ENCODE data around the gene COL9A3.

COL9A3 gene

DNA sequence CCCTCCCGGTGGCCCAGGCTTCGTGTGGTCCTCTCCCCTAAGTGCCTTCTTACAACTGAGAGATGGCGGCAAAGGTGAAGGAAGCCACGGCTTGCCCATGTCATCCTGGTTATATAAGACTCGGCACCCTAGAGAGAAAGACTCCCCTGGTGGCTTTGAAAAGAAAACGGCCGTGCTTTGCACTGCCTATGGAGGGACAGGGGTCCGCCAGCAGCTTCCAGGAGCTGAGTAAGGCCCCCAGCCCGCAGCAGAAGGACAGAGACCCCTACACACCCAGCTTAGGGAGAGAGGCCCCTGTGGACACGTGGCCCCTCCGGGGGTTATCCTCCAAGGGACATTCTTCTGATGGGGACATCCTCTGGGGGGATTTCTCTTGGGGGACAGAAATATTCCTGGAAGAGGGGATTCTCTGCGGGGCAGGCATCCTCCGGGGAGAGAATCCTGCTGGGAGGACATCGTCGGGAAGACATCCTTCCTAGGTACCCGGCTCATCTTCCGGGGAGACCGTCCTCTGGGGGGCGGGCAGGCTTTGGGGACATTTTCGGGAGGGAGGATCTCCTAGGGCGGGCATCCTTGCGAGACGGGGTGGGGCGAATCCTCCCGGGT is 12.7 kb upstream of the COL9A3 start:
- Histone ChIP-seq H2AFZ (ENCODE audit: low read depth, low read length) (peak overlapping the region; percentile 18), H3K9ac (ENCODE audit: low read length) (peak overlapping the region; percentile 51), H3K79me1 (replicated peaks; ENCODE audit: low read length, poor library complexity, severe bottlenecking) (peaks cover 22% of the 10 kb centered on the region)

DNA sequence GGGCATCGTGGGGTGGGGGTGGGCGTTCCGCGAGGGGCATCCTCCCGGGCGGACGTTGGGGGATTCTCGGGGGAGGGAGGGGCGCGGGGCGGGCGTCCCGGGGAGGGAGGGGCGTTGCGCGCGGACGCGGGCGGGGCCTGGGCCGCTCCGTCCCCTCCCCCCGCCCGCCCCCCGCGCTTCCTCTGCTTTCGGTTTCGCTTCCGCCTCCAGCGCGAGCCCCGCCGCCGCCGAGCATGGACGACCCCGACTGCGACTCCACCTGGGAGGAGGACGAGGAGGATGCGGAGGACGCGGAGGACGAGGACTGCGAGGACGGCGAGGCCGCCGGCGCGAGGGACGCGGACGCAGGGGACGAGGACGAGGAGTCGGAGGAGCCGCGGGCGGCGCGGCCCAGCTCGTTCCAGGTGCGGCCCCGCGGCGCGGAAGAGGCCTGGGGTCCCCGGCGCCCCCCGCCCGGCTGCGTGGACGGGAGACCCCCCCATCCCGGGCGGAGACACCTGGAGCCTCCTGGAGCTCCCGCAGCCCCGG is 12.2 kb upstream of the COL9A3 start, which contains the start of gene OGFR:
Gene OGFR, plus strand, starts transcription at position 209 of the 528 bp plus-strand sequence. Its CDS starts 25 bp downstream, at position 234.
- H4K8ac ChIP-seq (ENCODE audit: low read length): peak within 1 kb of the TSS; percentile 93

More for the DNA sequence above, 12.7 kb upstream of the COL9A3 start:
- Histone ChIP-seq H3K27me3 (ENCODE audit: control insufficient read depth in 1 of 2, insufficient read depth in 1 of 2, low read length in 2 of 2) (no peaks in the 10 kb centered on the region), H4K8ac (ENCODE audit: low read length) (peak overlapping the region; percentile 70), H3K9me3 (ENCODE audit: control insufficient read depth, low read length) (no peaks in the 10 kb centered on the region), H4K91ac (ENCODE audit: low read length) (peak overlapping the region; percentile 18), H3K4me2 (ENCODE audit: low read length, poor library complexity, severe bottlenecking) (peak overlapping the region; percentile 56), H3K27ac (ENCODE audit: low read length, poor library complexity, severe bottlenecking) (no peak overlapping the region), H3K4me3 (ENCODE audit: insufficient read depth in 1 of 2, low read depth in 1 of 2, low read length in 2 of 2) (peak overlapping the region; percentile 51 to 70), H2BK5ac (ENCODE audit: low read depth, low read length, poor library complexity, severe bottlenecking) (no peak overlapping the region), H3K18ac (ENCODE audit: low read depth in 1 of 2, low read length in 2 of 2) (no peak overlapping the region), H2AK5ac (ENCODE audit: low read length, severe bottlenecking) (no peak overlapping the region), H3K4me1 (ENCODE audit: control insufficient read depth, insufficient read depth, low read depth, low read length) (peaks cover 23% of the 10 kb centered on the region), H3K23ac (ENCODE audit: low read length in 2 of 2) (peak overlapping the region in 1 of 2 experiments; percentile 87), H3K14ac (ENCODE audit: low read length in 2 of 2) (no peak overlapping the region), H2BK120ac (ENCODE audit: low read depth, low read length) (peak overlapping the region; percentile 29), H3K36me3 (ENCODE audit: control insufficient read depth in 1 of 2, insufficient read depth in 2 of 2, low read depth in 1 of 2, low read length in 2 of 2) (peaks cover 45 to 49% of the 10 kb centered on the region in 2 experiments), H2BK15ac (ENCODE audit: low read depth, poor library complexity, severe bottlenecking) (peak overlapping the region; percentile 26), H3K4ac (ENCODE audit: low read depth in 1 of 2, low read length in 2 of 2) (peak overlapping the region in 1 of 2 experiments; percentile 72), H2BK12ac (ENCODE audit: low read length in 2 of 2) (peak overlapping the region in 1 of 2 experiments; percentile 32)
- 33% methylated on average over 18 of the region's 25 CpGs for WGBS
- DNase-seq: no peak

DNA sequence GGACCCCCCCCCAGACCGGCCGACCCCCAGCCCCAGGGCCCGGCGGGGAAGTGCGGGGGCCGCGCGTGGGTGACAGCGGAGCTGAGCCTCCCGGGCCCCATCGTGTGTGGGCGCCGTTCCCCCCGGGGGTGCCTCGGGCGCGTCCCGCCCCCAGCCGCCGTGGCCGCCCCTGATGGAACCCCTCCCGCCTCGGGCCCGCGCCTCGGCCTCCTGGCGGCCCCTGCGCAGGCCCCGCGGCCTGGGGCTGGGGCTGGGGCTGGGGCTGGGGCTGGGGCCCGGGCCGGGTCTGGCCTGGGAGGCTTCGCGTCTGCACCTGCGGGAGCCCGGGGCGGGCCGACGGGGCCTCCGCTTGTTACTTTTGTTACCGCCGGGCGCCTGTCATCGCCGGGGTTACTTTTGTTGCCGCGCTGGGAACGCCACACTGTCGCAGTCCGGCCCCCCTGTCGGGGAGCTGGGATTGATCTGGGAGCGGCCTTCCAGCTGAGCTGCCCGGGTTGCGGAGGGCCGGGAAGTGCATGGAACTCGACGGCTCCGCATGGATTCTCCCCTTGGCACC is 11.6 kb upstream of the COL9A3 start:
- Histone ChIP-seq H2BK12ac (ENCODE audit: low read length in 2 of 2) (peak overlapping the region in 1 of 2 experiments; percentile 34), H3K23ac (ENCODE audit: low read length in 2 of 2) (peak overlapping the region in 1 of 2 experiments; percentile 83), H3K36me3 (ENCODE audit: control insufficient read depth in 1 of 2, insufficient read depth in 2 of 2, low read depth in 1 of 2, low read length in 2 of 2) (peaks cover 45 to 51% of the 10 kb centered on the region in 2 experiments), H3K9ac (ENCODE audit: low read length) (peak overlapping the region; percentile 86), H3K9me3 (ENCODE audit: control insufficient read depth, low read length) (no peaks in the 10 kb centered on the region), H2BK15ac (ENCODE audit: low read depth, poor library complexity, severe bottlenecking) (peak overlapping the region; percentile 78), H2AK5ac (ENCODE audit: low read length, severe bottlenecking) (no peak overlapping the region), H3K79me1 (replicated peaks; ENCODE audit: low read length, poor library complexity, severe bottlenecking) (peaks cover 26% of the 10 kb centered on the region), H2BK120ac (ENCODE audit: low read depth, low read length) (peak overlapping the region; percentile 67), H4K91ac (ENCODE audit: low read length) (no peak overlapping the region), H3K4me3 (ENCODE audit: insufficient read depth in 1 of 2, low read depth in 1 of 2, low read length in 2 of 2) (peak overlapping the region; percentile 86 to 99), H3K18ac (ENCODE audit: low read depth in 1 of 2, low read length in 2 of 2) (peak overlapping the region; percentile 90 to 93), H2BK5ac (ENCODE audit: low read depth, low read length, poor library complexity, severe bottlenecking) (no peak overlapping the region), H2AFZ (ENCODE audit: low read depth, low read length) (peak overlapping the region; percentile 30), H3K4me2 (ENCODE audit: low read length, poor library complexity, severe bottlenecking) (peak overlapping the region; percentile 92), H3K27me3 (ENCODE audit: control insufficient read depth in 1 of 2, insufficient read depth in 1 of 2, low read length in 2 of 2) (no peaks in the 10 kb centered on the region), H3K14ac (ENCODE audit: low read length in 2 of 2) (peak overlapping the region in 1 of 2 experiments; percentile 86), H3K4me1 (ENCODE audit: control insufficient read depth, insufficient read depth, low read depth, low read length) (peaks cover 17% of the 10 kb centered on the region), H3K4ac (ENCODE audit: low read depth in 1 of 2, low read length in 2 of 2) (peak overlapping the region; percentile 67 to 75), H4K8ac (ENCODE audit: low read length) (peak overlapping the region; percentile 42), H3K27ac (ENCODE audit: low read length, poor library complexity, severe bottlenecking) (no peak overlapping the region)
- DNase-seq: peak; percentile 40
- under 1% methylated on average over 48 of the region's 58 CpGs for WGBS

More for the DNA sequence above, 12.2 kb upstream of the COL9A3 start, which contains the start of gene OGFR:
- Histone ChIP-seq H3K4me1 (ENCODE audit: control insufficient read depth, insufficient read depth, low read depth, low read length) (peaks cover 20% of the 10 kb centered on the region), H2BK5ac (ENCODE audit: low read depth, low read length, poor library complexity, severe bottlenecking) (peak within 1 kb of the TSS; percentile 70), H3K36me3 (ENCODE audit: control insufficient read depth in 1 of 2, insufficient read depth in 2 of 2, low read depth in 1 of 2, low read length in 2 of 2) (peaks cover 45 to 49% of the 10 kb centered on the region in 2 experiments), H3K27me3 (ENCODE audit: control insufficient read depth in 1 of 2, insufficient read depth in 1 of 2, low read length in 2 of 2) (no peaks in the 10 kb centered on the region), H3K14ac (ENCODE audit: low read length in 2 of 2) (peak within 1 kb of the TSS in 1 of 2 experiments; percentile 98), H2BK120ac (ENCODE audit: low read depth, low read length) (peak within 1 kb of the TSS; percentile 67), H3K4ac (ENCODE audit: low read depth in 1 of 2, low read length in 2 of 2) (peak within 1 kb of the TSS; percentile 70 to 75), H2AFZ (ENCODE audit: low read depth, low read length) (peak within 1 kb of the TSS; percentile 75), H3K4me2 (ENCODE audit: low read length, poor library complexity, severe bottlenecking) (peak within 1 kb of the TSS; percentile 92), H4K91ac (ENCODE audit: low read length) (peak within 1 kb of the TSS; percentile 91), H3K79me1 (replicated peaks; ENCODE audit: low read length, poor library complexity, severe bottlenecking) (peaks cover 26% of the 10 kb centered on the region), H3K9ac (ENCODE audit: low read length) (peak within 1 kb of the TSS; percentile 86), H3K23ac (ENCODE audit: low read length in 2 of 2) (peak within 1 kb of the TSS in 1 of 2 experiments; percentile 96), H3K4me3 (ENCODE audit: insufficient read depth in 1 of 2, low read depth in 1 of 2, low read length in 2 of 2) (peak within 1 kb of the TSS; percentile 86 to 99), H3K18ac (ENCODE audit: low read depth in 1 of 2, low read length in 2 of 2) (peak within 1 kb of the TSS; percentile 90 to 99), H2BK15ac (ENCODE audit: low read depth, poor library complexity, severe bottlenecking) (peak within 1 kb of the TSS; percentile 78), H2BK12ac (ENCODE audit: low read length in 2 of 2) (peak within 1 kb of the TSS in 1 of 2 experiments; percentile 34), H2AK5ac (ENCODE audit: low read length, severe bottlenecking) (no peak within 1 kb of the TSS), H3K27ac (ENCODE audit: low read length, poor library complexity, severe bottlenecking) (no peak within 1 kb of the TSS), H3K9me3 (ENCODE audit: control insufficient read depth, low read length) (no peaks in the 10 kb centered on the region)
- peak; percentile 61 for DNase-seq
- WGBS: under 1% methylated on average over 32 of the region's 77 CpGs

All from mesenchymal stem cell (in vitro differentiated cells and primary cell).